Chondrocyte (in vitro differentiated cells): ENCODE results near the gene MAP3K20. TPM values are rescaled to one million over a fixed set of nuclear protein-coding genes. Genes with fewer than 3 reads are reported as not detected.

Experiments used
- DNase-seq: peaks from one replicate; pipeline ENCODE4 v3.0.0; 2021; ENCODE audit warnings: mixed read lengths, low spot score
- H3K27ac Mint-ChIP-seq: one replicate; pipeline ENCODE4 v1.8.0; 2021; ENCODE audit warnings: mild to moderate bottlenecking, moderate library complexity, mixed read lengths; ENCODE audit not compliant: unreplicated experiment
- H3K27me3 Mint-ChIP-seq: 2 replicates; pipeline ENCODE4 v1.8.0; 2021; ENCODE audit warnings: low read depth, mixed read lengths
- H3K36me3 Mint-ChIP-seq: 2 replicates; pipeline ENCODE4 v1.8.0; 2021; ENCODE audit warnings: low read depth, mixed read lengths
- H3K4me1 Mint-ChIP-seq: 2 replicates; pipeline ENCODE4 v1.8.0; 2021; ENCODE audit warnings: low read depth, mild to moderate bottlenecking, mixed read lengths
- H3K4me3 Mint-ChIP-seq: one replicate; pipeline ENCODE4 v1.8.0; 2021; ENCODE audit warnings: mild to moderate bottlenecking, moderate library complexity, mixed read lengths; ENCODE audit not compliant: unreplicated experiment
- H3K9me3 Mint-ChIP-seq: 2 replicates; pipeline ENCODE4 v1.8.0; 2021; ENCODE audit warnings: low read depth, mixed read lengths
- CTCF ChIP-seq: fragments of 200-600 bp; sonication (generic); IDR thresholded peaks from 2 replicates; pipeline ENCODE4 v1.5.0; 2021; ENCODE audit warnings: antibody characterized with exemption, mild to moderate bottlenecking, moderate library complexity
- total RNA-seq: library from RNA; stranded (reverse); gene quantifications from 3 replicates; pipeline ENCODE4 v1.2.1, GENCODE V29; 2021

MAP3K20 gene
- total RNA-seq, 1 donor from 2014 or later: 68.5 TPM

GRCh38 chr2:173104156-173104555 is 28.5 kb downstream of the MAP3K20 start:
- H3K9me3 Mint-ChIP-seq: no peaks in the 10 kb centered on the region
- H3K27me3 Mint-ChIP-seq: no peaks in the 10 kb centered on the region
- peaks cover 5% of the 10 kb centered on the region for H3K36me3 Mint-ChIP-seq
- H3K27ac Mint-ChIP-seq: no peak overlapping the region
- peaks cover 31% of the 10 kb centered on the region for H3K4me1 Mint-ChIP-seq
- no peak for TF ChIP-seq CTCF
- H3K4me3 Mint-ChIP-seq: no peak overlapping the region
- no peak for DNase-seq

- H3K4me3 Mint-ChIP-seq: no peak overlapping the region
- TF ChIP-seq CTCF: no peak
- peaks cover 42% of the 10 kb centered on the region for H3K4me1 Mint-ChIP-seq
- H3K27ac Mint-ChIP-seq: peak overlapping the region; percentile 64
- DNase-seq: no peak
- H3K36me3 Mint-ChIP-seq: peaks cover 3% of the 10 kb centered on the region
- H3K9me3 Mint-ChIP-seq: peaks cover 6% of the 10 kb centered on the region
- no peaks in the 10 kb centered on the region for H3K27me3 Mint-ChIP-seq
Observed at GRCh38 chr2:173106959-173107628, 31.4 kb downstream of the MAP3K20 start.

GRCh38 chr2:173107629-173108022 is 32.0 kb downstream of the MAP3K20 start:
- peaks cover 3% of the 10 kb centered on the region for H3K36me3 Mint-ChIP-seq
- peak overlapping the region; percentile 79 for H3K27ac Mint-ChIP-seq
- H3K27me3 Mint-ChIP-seq: no peaks in the 10 kb centered on the region

DNA sequence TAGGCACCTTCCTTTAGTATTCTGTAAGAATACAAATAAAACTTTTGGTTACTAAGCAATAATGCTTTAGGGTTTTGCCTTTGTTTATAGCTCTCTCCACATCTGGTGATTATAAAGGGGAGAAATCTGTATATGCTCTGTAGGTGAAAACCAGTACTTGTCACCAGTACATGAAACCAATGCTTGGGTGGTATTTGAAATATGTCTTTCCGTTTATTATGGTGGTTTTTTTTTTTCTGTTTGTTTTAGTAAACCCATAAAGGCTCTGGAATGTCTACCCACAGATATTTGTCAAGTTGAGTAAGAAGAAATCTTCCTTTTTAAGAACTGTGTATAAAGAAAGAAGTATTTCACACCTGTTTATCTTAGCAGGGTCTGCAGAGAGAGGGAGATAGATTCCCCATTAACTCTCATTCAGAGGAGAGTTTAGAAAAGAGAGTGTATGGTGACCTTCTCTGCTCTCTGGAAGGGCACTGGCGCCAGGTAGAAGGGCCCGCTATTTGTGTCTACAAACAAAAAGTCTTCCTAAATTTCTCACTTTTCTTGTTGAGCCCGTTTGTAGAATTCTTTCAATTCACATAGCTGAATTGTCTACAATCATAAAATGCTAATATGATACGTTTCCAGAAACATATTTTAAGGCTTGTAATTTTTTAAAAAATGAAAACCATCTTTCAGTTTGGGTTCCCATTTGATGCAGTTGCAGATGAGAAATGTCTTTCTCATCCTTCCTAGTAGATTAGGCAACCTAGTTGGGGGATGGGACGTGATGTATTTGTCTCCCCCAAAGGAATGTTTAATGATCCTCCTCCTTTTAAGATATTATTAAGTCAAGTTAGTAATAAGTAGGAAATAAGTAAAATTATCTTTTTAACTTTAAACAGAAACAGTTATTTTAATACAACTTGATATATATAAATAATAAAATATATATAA is 33.9 kb downstream of the MAP3K20 start:
- peak overlapping the region; percentile 93 for H3K27ac Mint-ChIP-seq
- H3K27me3 Mint-ChIP-seq: no peaks in the 10 kb centered on the region
- H3K9me3 Mint-ChIP-seq: peaks cover 8% of the 10 kb centered on the region
- peaks cover 3% of the 10 kb centered on the region for H3K36me3 Mint-ChIP-seq
- peaks cover 49% of the 10 kb centered on the region for H3K4me1 Mint-ChIP-seq
- no peak overlapping the region for H3K4me3 Mint-ChIP-seq
- no peak for TF ChIP-seq CTCF
- DNase-seq: no peak

More at GRCh38 chr2:173107629-173108022, 32.0 kb downstream of the MAP3K20 start:
- Mint-ChIP-seq H3K9me3 (peaks cover 8% of the 10 kb centered on the region), H3K4me1 (peaks cover 46% of the 10 kb centered on the region), H3K4me3 (no peak overlapping the region)
- no peak for DNase-seq
- TF ChIP-seq CTCF: no peak

DNA sequence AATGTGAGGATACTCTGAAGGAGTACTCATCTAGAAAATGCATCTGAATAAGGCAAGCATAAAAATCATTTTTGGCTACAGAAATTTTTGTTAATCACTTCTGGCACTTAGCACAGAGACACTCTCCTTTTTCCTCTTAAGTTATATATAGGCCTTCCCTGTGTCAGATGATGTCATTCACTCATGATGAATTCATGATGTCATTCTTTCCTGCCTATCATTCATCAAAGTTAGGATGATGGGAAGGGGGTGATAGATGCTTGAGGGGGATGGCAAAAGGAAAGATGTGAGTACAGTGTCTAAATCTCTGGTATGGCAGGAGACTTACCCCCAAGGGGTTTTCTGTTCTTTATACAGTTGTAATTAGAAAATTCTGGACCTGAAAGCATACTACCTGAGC is 42.0 kb downstream of the MAP3K20 start:
- no peak for TF ChIP-seq CTCF
- Mint-ChIP-seq H3K36me3 (peaks cover 4% of the 10 kb centered on the region), H3K27ac (no peak overlapping the region), H3K9me3 (peaks cover 6% of the 10 kb centered on the region), H3K4me1 (peaks cover 12% of the 10 kb centered on the region), H3K27me3 (no peaks in the 10 kb centered on the region), H3K4me3 (no peak overlapping the region)
- DNase-seq: no peak
